ENCODE results near the gene NLRP4. TPM values are rescaled to one million over a fixed set of nuclear protein-coding genes. Genes with fewer than 3 reads are reported as not detected.

The NLRP4 gene
- total and polyA plus RNA-seq, 2 of the 8 experiments (the other 6 are each of a cell fraction or from before 2014, with no cell fraction given), result not detected

- POLR2A ChIA-PET (ENCODE audit: partially characterized antibody), result no interaction called here
- WGBS, 2 experiments (ENCODE audit: extremely low coverage in 1 of 2, insufficient coverage in 1 of 2, insufficient read length in 1 of 2, insufficient replicate concordance in 2 of 2, low coverage in 1 of 2, low lambda C conversion rate in 2 of 2, missing lambda C conversion rate in 1 of 2), result 85% methylated on average over 7 of the region's 7 CpGs; no CpG with 5 or more reads in 1 of the 2 experiments
- TF ChIP-seq JUND (IDR thresholded peaks at IDR 0.05; ENCODE audit: low read length) (no peak), CBX8 (IDR thresholded peaks at IDR 0.05; ENCODE audit: borderline replicate concordance, low read depth, low read length) (no peak), RXRA (IDR thresholded peaks at IDR 0.05; ENCODE audit: insufficient read depth, low read depth, low read length) (no peak), YY1 (IDR thresholded peaks at IDR 0.05; ENCODE audit: low read depth, low read length) (no peak), KDM5A (IDR thresholded peaks at IDR 0.05; ENCODE audit: low read length) (no peak), CHD1 (IDR thresholded peaks at IDR 0.05; ENCODE audit: low read depth, low read length) (no peak), BCL11A (IDR thresholded peaks at IDR 0.05; ENCODE audit: low read depth in 2 of 2, low read length in 2 of 2) (no peak), HDAC2 (IDR thresholded peaks at IDR 0.05; ENCODE audit: borderline replicate concordance in 1 of 2, low read depth in 2 of 2, low read length in 2 of 2) (no peak), ATF2 (IDR thresholded peaks at IDR 0.05; ENCODE audit: low read length) (no peak), TCF12 (IDR thresholded peaks at IDR 0.05; ENCODE audit: low read depth, low read length) (no peak), FOSL1 (IDR thresholded peaks at IDR 0.05; ENCODE audit: insufficient read depth, low read depth, low read length) (no peak), GABPA (IDR thresholded peaks at IDR 0.05; ENCODE audit: borderline replicate concordance, insufficient read depth, low read length) (no peak), SAP30 (IDR thresholded peaks at IDR 0.05; ENCODE audit: insufficient read depth, insufficient replicate concordance, low read length) (no peak)
Observed at GRCh38 chr19:55867101-55867500, 30.8 kb downstream of the NLRP4 start.

More at GRCh38 chr19:55867101-55867500, 30.8 kb downstream of the NLRP4 start:
- H3K14ac ChIP-seq (ENCODE audit: insufficient read length), result no peak overlapping the region
- H2AK5ac ChIP-seq (ENCODE audit: low read depth, low read length), result no peak overlapping the region
- H3K27ac ChIP-seq (ENCODE audit: low read depth, low read length), result no peak overlapping the region
- no peak overlapping the region for H4K91ac ChIP-seq (replicated peaks; ENCODE audit: insufficient read length, low read length)
- H3K27me3 ChIP-seq (replicated peaks in 1 of 4; ENCODE audit: control insufficient read depth in 3 of 4, extremely low read depth in 1 of 4, insufficient read depth in 3 of 4, low read length in 3 of 4), result no peaks in the 10 kb centered on the region
- DNase-seq (ENCODE audit: low read depth in 1 of 2, low spot score in 2 of 2) (no peak), FAIRE-seq (no peak)
- no peaks in the 10 kb centered on the region for H3K79me2 ChIP-seq (ENCODE audit: control insufficient read depth in 1 of 2, insufficient read depth in 2 of 2, low read length in 2 of 2)
- H3K4ac ChIP-seq (replicated peaks; ENCODE audit: insufficient read length, low read depth, low read length), result no peak overlapping the region
- no peaks in the 10 kb centered on the region for H3K36me3 ChIP-seq (ENCODE audit: control insufficient read depth in 2 of 4, insufficient read depth in 4 of 4, low read length in 3 of 4)
- H2BK120ac ChIP-seq (replicated peaks; ENCODE audit: low read depth, low read length), result no peak overlapping the region
- no peak overlapping the region for H2BK15ac ChIP-seq (ENCODE audit: low read length)
- CTCF ChIA-PET (ENCODE audit: partially characterized antibody), result no interaction called here
- H3K56ac ChIP-seq (replicated peaks; ENCODE audit: insufficient read length, low read depth, low read length), result no peak overlapping the region
- no peak overlapping the region for H4K5ac ChIP-seq (ENCODE audit: insufficient read length, low read depth, low read length)
- no peak overlapping the region for H2BK12ac ChIP-seq (ENCODE audit: low read depth, low read length)
- H3K9me3 ChIP-seq (ENCODE audit: insufficient read depth in 2 of 2, low read depth in 1 of 2, low read length in 1 of 2), result peaks cover 60 to 84% of the 10 kb centered on the region in 2 experiments
- no peak overlapping the region for H2AFZ ChIP-seq (ENCODE audit: low read length)
- H4K20me1 ChIP-seq (replicated peaks in 1 of 2; ENCODE audit: control insufficient read depth in 1 of 2, insufficient read depth in 2 of 2, low read length in 2 of 2), result no peaks in the 10 kb centered on the region
- H4K8ac ChIP-seq (ENCODE audit: extremely low read depth, insufficient read depth, low read length), result no peak overlapping the region
- no peaks in the 10 kb centered on the region for H3K4me1 ChIP-seq (replicated peaks in 1 of 4; ENCODE audit: control insufficient read depth in 3 of 4, insufficient read depth in 4 of 4, low read length in 3 of 4)
- no peak overlapping the region for H3K23ac ChIP-seq (ENCODE audit: insufficient read length)
- no peak overlapping the region for H2BK5ac ChIP-seq (ENCODE audit: low read depth, low read length)
- H2BK20ac ChIP-seq (ENCODE audit: low read length), result no peak overlapping the region
- H3K79me1 ChIP-seq (ENCODE audit: low read depth, low read length), result no peaks in the 10 kb centered on the region
- H3K18ac ChIP-seq (ENCODE audit: extremely low read depth, low read length), result no peak overlapping the region
- no peak overlapping the region for H3K9ac ChIP-seq (replicated peaks in 1 of 4; ENCODE audit: extremely low read depth in 1 of 4, low read depth in 3 of 4, low read length in 3 of 4)
- H3K23me2 ChIP-seq (ENCODE audit: low read depth, low read length), result no peaks in the 10 kb centered on the region
- no peak overlapping the region for H3K4me2 ChIP-seq (ENCODE audit: insufficient read depth in 1 of 2, low read depth in 2 of 2, low read length in 2 of 2)
- no peak overlapping the region for H3K4me3 ChIP-seq (ENCODE audit: extremely low read depth in 1 of 4, insufficient read depth in 2 of 4, low read depth in 3 of 4, low read length in 4 of 4)

Data from H1 (cell line).